ENCODE results near the gene FAF1. TPM values are rescaled to one million over a fixed set of nuclear protein-coding genes. Genes with fewer than 3 reads are reported as not detected.

FAF1 gene
- total RNA-seq, 1 experiment from 2014 or later, result 109 TPM

DNA sequence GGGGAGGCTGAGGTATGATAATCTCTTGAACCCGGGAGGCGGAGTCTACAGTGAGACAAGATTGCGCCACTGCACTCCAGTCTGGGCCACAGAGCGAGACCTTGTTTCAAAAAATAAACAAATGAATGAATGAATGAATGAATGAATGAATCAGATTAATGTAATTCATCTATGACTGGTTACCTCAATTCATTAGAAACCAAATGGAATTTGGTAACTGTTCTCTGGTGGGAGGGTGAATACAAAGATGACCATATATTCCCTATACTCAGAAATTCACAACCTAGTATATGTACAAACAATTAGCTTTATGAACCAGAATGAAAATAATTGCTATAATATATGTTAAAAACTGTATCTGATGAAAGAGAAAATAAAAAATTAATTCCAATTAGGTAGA, 80.9 kb downstream of the FAF1 start:
- BruUV-seq (replicated peaks), result no TSS peak
- CTCF ChIA-PET, result interaction anchor here (0.6 kb wide), 1 partner anchor 698 kb away, joined by 4 read pairs; no protein-coding TSS in a partner anchor
- Histone ChIP-seq H3K27ac (ENCODE audit: low read depth, low read length, poor library complexity, severe bottlenecking) (no peak overlapping the region), H3K36me3 (ENCODE audit: insufficient read depth, low read length, poor library complexity, severe bottlenecking) (no peaks in the 10 kb centered on the region), H3K9me3 (ENCODE audit: low read depth, low read length, poor library complexity, severe bottlenecking) (no peaks in the 10 kb centered on the region), H3K27me3 (replicated peaks; ENCODE audit: insufficient read depth, low read depth, low read length, poor library complexity) (no peaks in the 10 kb centered on the region), H3K4me3 (ENCODE audit: low read depth, low read length, poor library complexity, severe bottlenecking) (no peak overlapping the region), H3K4me1 (ENCODE audit: insufficient read depth, low read length, poor library complexity, severe bottlenecking) (peaks cover 5% of the 10 kb centered on the region)
- intact Hi-C loops (cut with micrococcal nuclease; ENCODE audit: unreplicated experiment), result no loop called here
- POLR2A ChIA-PET (ENCODE audit: low non-redundant PET), result no interaction called here
- DNase-seq (ENCODE audit: low spot score), result no peak
- no peak for TF ChIP-seq EZH2 (IDR thresholded peaks at IDR 0.05; ENCODE audit: borderline replicate concordance, low read depth, low read length, poor library complexity, severe bottlenecking)
- TF ChIP-seq, protein P1, sequence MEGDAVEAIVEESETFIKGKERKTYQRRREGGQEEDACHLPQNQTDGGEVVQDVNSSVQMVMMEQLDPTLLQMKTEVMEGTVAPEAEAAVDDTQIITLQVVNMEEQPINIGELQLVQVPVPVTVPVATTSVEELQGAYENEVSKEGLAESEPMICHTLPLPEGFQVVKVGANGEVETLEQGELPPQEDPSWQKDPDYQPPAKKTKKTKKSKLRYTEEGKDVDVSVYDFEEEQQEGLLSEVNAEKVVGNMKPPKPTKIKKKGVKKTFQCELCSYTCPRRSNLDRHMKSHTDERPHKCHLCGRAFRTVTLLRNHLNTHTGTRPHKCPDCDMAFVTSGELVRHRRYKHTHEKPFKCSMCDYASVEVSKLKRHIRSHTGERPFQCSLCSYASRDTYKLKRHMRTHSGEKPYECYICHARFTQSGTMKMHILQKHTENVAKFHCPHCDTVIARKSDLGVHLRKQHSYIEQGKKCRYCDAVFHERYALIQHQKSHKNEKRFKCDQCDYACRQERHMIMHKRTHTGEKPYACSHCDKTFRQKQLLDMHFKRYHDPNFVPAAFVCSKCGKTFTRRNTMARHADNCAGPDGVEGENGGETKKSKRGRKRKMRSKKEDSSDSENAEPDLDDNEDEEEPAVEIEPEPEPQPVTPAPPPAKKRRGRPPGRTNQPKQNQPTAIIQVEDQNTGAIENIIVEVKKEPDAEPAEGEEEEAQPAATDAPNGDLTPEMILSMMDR (conservative IDR thresholded peaks at IDR 0.05; ENCODE audit: low read depth, low read length), result no peak

- TF ChIP-seq, protein P1 (conservative IDR thresholded peaks at IDR 0.05; ENCODE audit: low read depth, low read length), result no peak
- TF ChIP-seq EZH2 (IDR thresholded peaks at IDR 0.05; ENCODE audit: borderline replicate concordance, low read depth, low read length, poor library complexity, severe bottlenecking), result no peak
- no peak for DNase-seq (ENCODE audit: low spot score)
- H3K36me3 ChIP-seq (ENCODE audit: insufficient read depth, low read length, poor library complexity, severe bottlenecking), result no peaks in the 10 kb centered on the region
- POLR2A ChIA-PET (ENCODE audit: low non-redundant PET), result no interaction called here
- CTCF ChIA-PET, result interaction anchor here (0.7 kb wide), 1 partner anchor 377 kb away, joined by 3 read pairs; no protein-coding TSS in a partner anchor
- H3K4me3 ChIP-seq (ENCODE audit: low read depth, low read length, poor library complexity, severe bottlenecking), result no peak overlapping the region
- H3K27ac ChIP-seq (ENCODE audit: low read depth, low read length, poor library complexity, severe bottlenecking), result no peak overlapping the region
- H3K9me3 ChIP-seq (ENCODE audit: low read depth, low read length, poor library complexity, severe bottlenecking), result no peaks in the 10 kb centered on the region
- H3K4me1 ChIP-seq (ENCODE audit: insufficient read depth, low read length, poor library complexity, severe bottlenecking), result peaks cover 10% of the 10 kb centered on the region
- intact Hi-C loops (cut with micrococcal nuclease; ENCODE audit: unreplicated experiment), result no loop called here
- no TSS peak for BruUV-seq (replicated peaks)
- H3K27me3 ChIP-seq (replicated peaks; ENCODE audit: insufficient read depth, low read depth, low read length, poor library complexity), result no peaks in the 10 kb centered on the region
Observed at GRCh38 chr1:50878434-50878833, 81.6 kb downstream of the FAF1 start.

DNA sequence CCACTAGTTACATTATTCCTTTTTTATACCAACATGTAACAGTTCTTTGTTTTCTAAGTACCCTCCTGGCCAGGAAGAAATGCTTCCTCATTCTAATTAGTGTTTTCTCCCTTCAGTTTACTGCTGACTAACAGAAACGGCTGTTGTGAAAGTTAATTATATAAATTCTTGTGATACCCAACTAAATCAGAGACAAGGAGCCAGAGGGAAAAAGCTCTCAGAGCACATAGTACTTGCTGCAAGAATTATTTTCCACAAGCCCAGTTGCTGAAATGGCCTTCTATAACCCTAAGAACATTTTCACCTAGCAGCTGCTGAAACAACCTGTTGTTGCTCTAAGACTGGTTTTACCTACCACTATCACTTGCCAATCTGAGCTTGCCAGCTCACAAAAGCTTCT, 82.4 kb downstream of the FAF1 start:
- intact Hi-C loops (cut with micrococcal nuclease; ENCODE audit: unreplicated experiment), result no loop called here
- ChIA-PET CTCF (interaction anchor here (0.7 kb wide), 1 partner anchor 378 kb away, joined by 3 read pairs; no protein-coding TSS in a partner anchor), POLR2A (ENCODE audit: low non-redundant PET) (no interaction called here)
- Histone ChIP-seq H3K36me3 (ENCODE audit: insufficient read depth, low read length, poor library complexity, severe bottlenecking) (no peaks in the 10 kb centered on the region), H3K4me1 (ENCODE audit: insufficient read depth, low read length, poor library complexity, severe bottlenecking) (peaks cover 10% of the 10 kb centered on the region), H3K27me3 (replicated peaks; ENCODE audit: insufficient read depth, low read depth, low read length, poor library complexity) (no peaks in the 10 kb centered on the region), H3K9me3 (ENCODE audit: low read depth, low read length, poor library complexity, severe bottlenecking) (no peaks in the 10 kb centered on the region), H3K27ac (ENCODE audit: low read depth, low read length, poor library complexity, severe bottlenecking) (no peak overlapping the region), H3K4me3 (ENCODE audit: low read depth, low read length, poor library complexity, severe bottlenecking) (no peak overlapping the region)
- no peak for TF ChIP-seq EZH2 (IDR thresholded peaks at IDR 0.05; ENCODE audit: borderline replicate concordance, low read depth, low read length, poor library complexity, severe bottlenecking)
- TF ChIP-seq, protein P1 (conservative IDR thresholded peaks at IDR 0.05; ENCODE audit: low read depth, low read length), result no peak
- no peak for DNase-seq (ENCODE audit: low spot score)
- no TSS peak for BruUV-seq (replicated peaks)
